H1 (cell line): ENCODE measurements around the gene CAV3. TPM values are rescaled to one million over a fixed set of nuclear protein-coding genes. Genes with fewer than 3 reads are reported as not detected.

Source experiments
- CTCF ChIA-PET: fragments of 300-600 bp; sonication (Branson Sonifier 250); formaldehyde crosslinking; loops from one replicate; lab custom pipeline; 2021; ENCODE audit not compliant: partially characterized antibody; lab: Charles Lee
- POLR2A ChIA-PET: fragments of 300-600 bp; sonication (Branson Sonifier 250); formaldehyde crosslinking; loops from one replicate; lab custom pipeline; 2021; ENCODE audit warnings: inconsistent platforms; ENCODE audit not compliant: partially characterized antibody; lab: Charles Lee
- DNase-seq, 2 experiments: peaks; one replicate each; pipeline versions ENCODE4 v3.0.0 to v3.0.0-alpha.2; 2010 to 2022; ENCODE audit warnings: low spot score in 2 of 2, low read depth in 1 of 2, mixed read lengths in 1 of 2
- FAIRE-seq: peaks from 2 replicates; lab custom pipeline; 2011; peaks lifted over from hg19 to GRCh38; lab: Jason Lieb, UNC
- H2AFZ ChIP-seq: 2 replicates; pipeline ENCODE4 v1.8.1; 2012; ENCODE audit warnings: low read length, inconsistent platforms
- H2AK5ac ChIP-seq: 2 replicates; pipeline ENCODE4 v1.6.1; 2013; ENCODE audit warnings: low read depth, low read length
- H2BK120ac ChIP-seq: replicated peaks from 2 replicates; pipeline ENCODE3; 2013; ENCODE audit warnings: low read depth, low read length, inconsistent platforms
- H2BK12ac ChIP-seq: 2 replicates; pipeline ENCODE4 v1.6.1; 2013; ENCODE audit warnings: low read depth, low read length
- H2BK15ac ChIP-seq: 2 replicates; pipeline ENCODE4 v1.6.1; 2013; ENCODE audit warnings: low read length
- H2BK20ac ChIP-seq: 2 replicates; pipeline ENCODE4 v1.6.1; 2013; ENCODE audit warnings: low read length
- H2BK5ac ChIP-seq: 2 replicates; pipeline ENCODE4 v1.6.1; 2013; ENCODE audit warnings: low read depth, low read length
- H3K14ac ChIP-seq: 2 replicates; pipeline ENCODE4 v1.6.1; 2013; ENCODE audit warnings: inconsistent platforms; ENCODE audit not compliant: insufficient read length
- H3K18ac ChIP-seq: 2 replicates; pipeline ENCODE4 v1.6.1; 2013; ENCODE audit warnings: low read length; ENCODE audit errors: extremely low read depth
- H3K23ac ChIP-seq: 2 replicates; pipeline ENCODE4 v1.6.1; 2013; ENCODE audit warnings: inconsistent platforms; ENCODE audit not compliant: insufficient read length
- H3K23me2 ChIP-seq: 2 replicates; pipeline ENCODE4 v1.6.1; 2013; ENCODE audit warnings: low read depth, low read length
- H3K27ac ChIP-seq: 2 replicates; pipeline ENCODE4 v1.6.1; 2011; ENCODE audit warnings: low read depth, low read length, inconsistent platforms
- H3K27me3 ChIP-seq, 4 experiments: replicated peaks in 1 of 4; 1 replicate in 1 of 4; 2 replicates in 3 of 4; pipeline versions ENCODE4 v1.6.1 to v1.8.1; 2011 to 2013; ENCODE audit warnings: low read length in 3 of 4, mild to moderate bottlenecking in 3 of 4, inconsistent platforms in 2 of 4, mixed read lengths in 2 of 4, moderate library complexity in 1 of 4; ENCODE audit not compliant: control insufficient read depth in 3 of 4, insufficient read depth in 3 of 4; ENCODE audit errors: extremely low read depth in 1 of 4
- H3K36me3 ChIP-seq, 4 experiments: 2 replicates each; pipeline versions ENCODE4 v1.6.1 to v1.8.1; 2011 to 2013; ENCODE audit warnings: mild to moderate bottlenecking in 4 of 4, low read length in 3 of 4, moderate library complexity in 2 of 4, control low read depth in 1 of 4, inconsistent platforms in 1 of 4; ENCODE audit not compliant: insufficient read depth in 4 of 4, control insufficient read depth in 2 of 4
- H3K4ac ChIP-seq: replicated peaks from 2 replicates; pipeline ENCODE3; 2013; ENCODE audit warnings: low read length, low read depth, mixed read lengths, inconsistent platforms; ENCODE audit not compliant: insufficient read length
- H3K4me1 ChIP-seq, 4 experiments: replicated peaks in 1 of 4; 1 replicate in 1 of 4; 2 replicates in 3 of 4; pipeline versions ENCODE4 v1.6.1 to v1.8.1; 2011 to 2013; ENCODE audit warnings: low read length in 3 of 4, inconsistent platforms in 2 of 4, mixed read lengths in 1 of 4; ENCODE audit not compliant: insufficient read depth in 4 of 4, control insufficient read depth in 3 of 4
- H3K4me2 ChIP-seq, 2 experiments: 2 replicates each; pipeline versions ENCODE4 v1.6.1 to v1.8.1; 2011 to 2013; ENCODE audit warnings: low read depth in 2 of 2, low read length in 2 of 2, control low read depth in 1 of 2, inconsistent platforms in 1 of 2, mild to moderate bottlenecking in 1 of 2; ENCODE audit not compliant: insufficient read depth in 1 of 2
- H3K4me3 ChIP-seq, 4 experiments: fragments of 200-600, 300-600 bp in 1 of 4; sonication (generic), shearing (Covaris generic), sonication (Bioruptor Twin) in 1 of 4; 2 replicates each; pipeline versions ENCODE4 v1.5.1 to v1.8.1; 2011 to 2016; ENCODE audit warnings: low read length in 4 of 4, low read depth in 3 of 4, control low read depth in 2 of 4, inconsistent platforms in 2 of 4, mild to moderate bottlenecking in 2 of 4, mixed read lengths in 1 of 4, moderate library complexity in 1 of 4; ENCODE audit not compliant: insufficient read depth in 2 of 4; ENCODE audit errors: extremely low read depth in 1 of 4
- H3K56ac ChIP-seq: replicated peaks from 2 replicates; pipeline ENCODE3; 2013; ENCODE audit warnings: low read depth, mild to moderate bottlenecking, mixed read lengths, low read length, inconsistent platforms; ENCODE audit not compliant: insufficient read length
- H3K79me1 ChIP-seq: 2 replicates; pipeline ENCODE4 v1.6.1; 2013; ENCODE audit warnings: low read depth, low read length, control low read depth
- H3K79me2 ChIP-seq, 2 experiments: 2 replicates each; pipeline versions ENCODE4 v1.6.1 to v1.8.1; 2012 to 2013; ENCODE audit warnings: low read length in 2 of 2, mild to moderate bottlenecking in 2 of 2, inconsistent platforms in 1 of 2; ENCODE audit not compliant: insufficient read depth in 2 of 2, control insufficient read depth in 1 of 2
- H3K9ac ChIP-seq, 4 experiments: replicated peaks in 1 of 4; 1 replicate in 1 of 4; 2 replicates in 3 of 4; pipeline versions ENCODE4 v1.6.1 to v1.8.1; 2011 to 2013; ENCODE audit warnings: low read depth in 3 of 4, low read length in 3 of 4, control low read depth in 2 of 4, mild to moderate bottlenecking in 2 of 4, moderate library complexity in 2 of 4, inconsistent platforms in 1 of 4; ENCODE audit errors: extremely low read depth in 1 of 4
- H3K9me3 ChIP-seq, 2 experiments: 2 replicates each; pipeline versions ENCODE4 v1.6.1 to v1.8.1; 2012 to 2013; ENCODE audit warnings: mild to moderate bottlenecking in 2 of 2, moderate library complexity in 2 of 2, control low read depth in 1 of 2, inconsistent platforms in 1 of 2, low read depth in 1 of 2, low read length in 1 of 2, mixed read lengths in 1 of 2; ENCODE audit not compliant: insufficient read depth in 2 of 2
- H4K20me1 ChIP-seq, 2 experiments: replicated peaks in 1 of 2; 2 replicates each; pipeline versions ENCODE3 to v1.8.1; 2011 to 2013; ENCODE audit warnings: inconsistent platforms in 2 of 2, low read length in 2 of 2, mild to moderate bottlenecking in 1 of 2; ENCODE audit not compliant: insufficient read depth in 2 of 2, control insufficient read depth in 1 of 2
- H4K5ac ChIP-seq: 2 replicates; pipeline ENCODE4 v1.6.1; 2013; ENCODE audit warnings: low read length, low read depth, mixed read lengths, inconsistent platforms; ENCODE audit not compliant: insufficient read length
- H4K8ac ChIP-seq: 2 replicates; pipeline ENCODE4 v1.8.0; 2013; ENCODE audit warnings: mild to moderate bottlenecking, moderate library complexity, low read length, inconsistent platforms; ENCODE audit not compliant: insufficient read depth; ENCODE audit errors: extremely low read depth
- H4K91ac ChIP-seq: replicated peaks from 2 replicates; pipeline ENCODE3; 2013; ENCODE audit warnings: low read length, mixed read lengths, inconsistent platforms; ENCODE audit not compliant: insufficient read length
- BCL11A ChIP-seq, 2 experiments: IDR thresholded peaks; one replicate each; pipeline ENCODE4 v1.6.1; 2011; ENCODE audit warnings: low read depth in 2 of 2, low read length in 2 of 2, mild to moderate bottlenecking in 2 of 2
- CBX8 ChIP-seq: fragments of 300-800, 300-1000 bp; sonication (generic); IDR thresholded peaks from 2 replicates; pipeline ENCODE4 v1.7.1; 2016; ENCODE audit warnings: low read depth, low read length, borderline replicate concordance
- CTBP2 ChIP-seq: IDR thresholded peaks from 2 replicates; pipeline ENCODE4 v1.7.0; 2011; ENCODE audit warnings: borderline replicate concordance, mild to moderate bottlenecking, moderate library complexity, mixed read lengths, low read length; ENCODE audit not compliant: insufficient read depth, insufficient read length
- EZH2 ChIP-seq: fragments of 200-600 bp; sonication (generic); IDR thresholded peaks from 2 replicates; pipeline ENCODE4 v1.7.1; 2012; ENCODE audit warnings: low read depth, mild to moderate bottlenecking, moderate library complexity, low read length, inconsistent platforms; ENCODE audit not compliant: severe bottlenecking
- HDAC6 ChIP-seq: IDR thresholded peaks from one replicate; pipeline ENCODE4 v1.7.1; 2012; ENCODE audit warnings: low read depth, mild to moderate bottlenecking, inconsistent platforms, low read length, moderate library complexity
- KDM4A ChIP-seq: IDR thresholded peaks from one replicate; pipeline ENCODE4 v1.7.1; 2012; ENCODE audit warnings: low read depth, mild to moderate bottlenecking, moderate library complexity, low read length, inconsistent platforms; ENCODE audit not compliant: severe bottlenecking
- KDM5A ChIP-seq: fragments of 200-600 bp; IDR thresholded peaks from 2 replicates; pipeline ENCODE4 v1.7.1; 2012; ENCODE audit warnings: mild to moderate bottlenecking, low read length, inconsistent platforms, mixed read lengths
- NRF1 ChIP-seq: IDR thresholded peaks from 2 replicates; pipeline ENCODE4 v1.6.1; 2011; ENCODE audit warnings: mild to moderate bottlenecking, low read depth, low read length, improper control_type of control experiment
- RAD21 ChIP-seq, 2 experiments: IDR thresholded peaks in 1 of 2; conservative IDR thresholded peaks in 1 of 2; 2 replicates each; pipeline ENCODE4 v1.6.1; 2011; ENCODE audit warnings: low read depth in 2 of 2, low read length in 2 of 2, improper control_type of control experiment in 1 of 2, inconsistent platforms in 1 of 2, mild to moderate bottlenecking in 1 of 2, moderate library complexity in 1 of 2
- SP1 ChIP-seq: IDR thresholded peaks from 2 replicates; pipeline ENCODE4 v1.6.1; 2011; ENCODE audit warnings: low read depth, low read length
- SP2 ChIP-seq: IDR thresholded peaks from 2 replicates; pipeline ENCODE4 v1.6.1; 2012; ENCODE audit warnings: mild to moderate bottlenecking, low read length, inconsistent platforms
- WGBS, 2 experiments: shearing (Covaris generic) in 1 of 2; methylation state at CpG; one replicate each; pipeline versions ENCODE4 v1.1.6 to v1.1.7; 2013 to 2015; ENCODE audit warnings: low lambda C conversion rate in 2 of 2, mixed read lengths in 2 of 2, inconsistent platforms in 1 of 2, low coverage in 1 of 2, missing lambda C conversion rate in 1 of 2; ENCODE audit not compliant: insufficient replicate concordance in 2 of 2, insufficient coverage in 1 of 2, insufficient read length in 1 of 2; ENCODE audit errors: extremely low coverage in 1 of 2, missing lambda C conversion rate in 1 of 2; 5-methylcytosine and 5-hydroxymethylcytosine counted together
- polyA plus RNA-seq, 7 experiments: library from polyadenylated mRNA; depleted of rRNA in 3 of 7; stranded (reverse) in 5 of 7; unstranded in 2 of 7; fragments of >200 nt in 5 of 7; fragments of 200-250 nt in 2 of 7; gene quantifications; 1 replicate in 5 of 7; 2 replicates in 1 of 7; 4 replicates in 1 of 7; pipeline versions ENCODE4 v1.2.1 to v1.2.3, GENCODE V29; 2011 to 2013; ENCODE audit warnings: missing spikeins in 2 of 7, mixed read lengths in 2 of 7
- total RNA-seq: library from RNA; stranded (reverse); fragmentation: NEBNext Ultra II Directional; extraction: Animal tissue kit (Norgen Biotek cat#: 25700); gene quantifications from 2 replicates; pipeline ENCODE4 v1.2.1, GENCODE V29; 2021

Gene CAV3
- total and polyA plus RNA-seq, 2 of the 8 experiments (the other 6 are each of a cell fraction or from before 2014, with no cell fraction given), result not detected

GRCh38 chr3:8784676-8785435 is 51.3 kb downstream of the CAV3 start:
- H3K27ac ChIP-seq, result no peak overlapping the region
- no peak for DNase-seq
- TF ChIP-seq HDAC6, result no peak
- no peak for TF ChIP-seq SP2
- TF ChIP-seq KDM5A, result no peak
- no peak for TF ChIP-seq KDM4A
- no peak for TF ChIP-seq NRF1
- TF ChIP-seq EZH2, result no peak
- TF ChIP-seq RAD21 (IDR thresholded peaks at IDR 0.05 in 1 of 2, conservative IDR thresholded peaks at IDR 0.05 in 1 of 2; ENCODE audit: low read depth in 2 of 2, low read length in 2 of 2), result no peak
- no peak for TF ChIP-seq CBX8
- TF ChIP-seq SP1, result no peak
- TF ChIP-seq CTBP2, result no peak
- TF ChIP-seq BCL11A (IDR thresholded peaks at IDR 0.05; ENCODE audit: low read depth in 2 of 2, low read length in 2 of 2), result no peak

More at GRCh38 chr3:8784676-8785435, 51.3 kb downstream of the CAV3 start:
- WGBS, 2 experiments, result 90% methylated on average over 3 of the region's 3 CpGs; no CpG with 5 or more reads in 1 of the 2 experiments
- no peak overlapping the region for H2AK5ac ChIP-seq
- no peaks in the 10 kb centered on the region for H3K79me1 ChIP-seq
- H2BK120ac ChIP-seq, result no peak overlapping the region
- no peak overlapping the region for H2BK20ac ChIP-seq
- H3K23me2 ChIP-seq, result no peaks in the 10 kb centered on the region
- H2BK5ac ChIP-seq, result no peak overlapping the region
- no peak overlapping the region for H3K18ac ChIP-seq
- peaks cover 0 to 1% (median 0%) of the 10 kb centered on the region in 4 experiments; a peak in 1 of 7 replicates for H3K27me3 ChIP-seq
- POLR2A ChIA-PET, result interaction anchor here (1.2 kb wide), 1 partner anchor 14 kb away, joined by 4 read pairs; no protein-coding TSS in a partner anchor
- no peak overlapping the region for H3K9ac ChIP-seq
- H4K8ac ChIP-seq, result no peak overlapping the region
- H2BK15ac ChIP-seq, result no peak overlapping the region
- H3K9me3 ChIP-seq, result no peaks in the 10 kb centered on the region; a peak in 1 of 4 replicates
- no peak overlapping the region for H3K4me3 ChIP-seq
- H3K14ac ChIP-seq, result no peak overlapping the region
- FAIRE-seq, result no peak
- H3K56ac ChIP-seq, result no peak overlapping the region
- H3K23ac ChIP-seq, result no peak overlapping the region
- H4K20me1 ChIP-seq, result no peaks in the 10 kb centered on the region
- no peak overlapping the region for H2BK12ac ChIP-seq
- H3K4me2 ChIP-seq, result no peak overlapping the region; a peak in 1 of 4 replicates
- CTCF ChIA-PET, result interaction anchor here (1.0 kb wide), 2 partner anchors 8 to 14 kb away, joined by 3 to 4 read pairs; no protein-coding TSS in a partner anchor
- no peak overlapping the region for H4K91ac ChIP-seq
- H3K36me3 ChIP-seq, result no peaks in the 10 kb centered on the region
- no peaks in the 10 kb centered on the region for H3K79me2 ChIP-seq
- H4K5ac ChIP-seq, result no peak overlapping the region
- no peak overlapping the region for H3K4ac ChIP-seq
- 0 out of 2 replicates have a peak overlapping the region, but pooled peaks have one; percentile 3 for H2AFZ ChIP-seq
- peaks cover 2 to 11% (median 6%) of the 10 kb centered on the region in 4 experiments; a peak in 4 of 7 replicates for H3K4me1 ChIP-seq
